GM12874 (cell line): Measurements from ENCODE around the gene CEP112.

Source experiments
- CTCF ChIP-seq: IDR thresholded peaks from 2 replicates; pipeline ENCODE4 v1.5.1; 2011; ENCODE audit warnings: low read depth, mild to moderate bottlenecking, control low read depth, low read length, moderate library complexity; ENCODE audit not compliant: insufficient read depth

The CEP112 gene

GRCh38 chr17:65644545-65644944, 547.4 kb downstream of the CEP112 start:
- no peak for TF ChIP-seq CTCF

- no peak for TF ChIP-seq CTCF
Observed at GRCh38 chr17:65638221-65638975, 553.5 kb downstream of the CEP112 start.

- TF ChIP-seq CTCF, result no peak
Observed at GRCh38 chr17:65637786-65638185, 554.1 kb downstream of the CEP112 start.

- no peak for TF ChIP-seq CTCF
Observed at GRCh38 chr17:65634533-65634932, 557.4 kb downstream of the CEP112 start.

DNA sequence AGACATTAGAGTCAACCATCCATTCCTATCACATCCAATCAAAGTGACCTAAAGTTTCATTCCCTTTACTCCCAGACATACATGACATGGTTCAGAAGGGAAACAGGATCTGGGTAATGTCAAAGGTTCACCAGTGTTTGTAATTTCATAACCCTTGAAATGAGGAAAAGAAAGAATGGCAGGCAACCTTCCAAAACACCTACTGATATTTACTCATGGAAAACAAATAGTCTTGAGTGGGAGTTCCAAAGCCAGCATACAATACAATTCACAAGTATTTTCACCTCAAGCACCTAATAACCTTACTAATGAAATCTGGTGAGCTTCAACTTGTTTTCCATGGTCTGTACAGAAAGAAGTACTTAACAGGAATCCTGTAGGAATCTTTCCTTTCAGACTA, 557.9 kb downstream of the CEP112 start:
- TF ChIP-seq CTCF, result no peak

- no peak for TF ChIP-seq CTCF
Observed at GRCh38 chr17:65633146-65633881, 558.6 kb downstream of the CEP112 start.

GRCh38 chr17:65630502-65630901, 561.4 kb downstream of the CEP112 start:
- no peak for TF ChIP-seq CTCF
